WTC11 (cell line): ENCODE data around the gene DTNB. TPM values are rescaled to one million over a fixed set of nuclear protein-coding genes. Genes with fewer than 3 reads are reported as not detected.

Experiments
- ATAC-seq: fragments of 200-7000 bp; cut with Tn5 transposase; 2 replicates; pipeline ENCODE4 v1.10.0; 2021; ENCODE audit warnings: mild to moderate bottlenecking, moderate library complexity
- CTCF ChIA-PET: fragments of 300-600 bp; sonication (Branson Sonifier 250); formaldehyde crosslinking; loops from one replicate; lab custom pipeline; 2021; ENCODE audit warnings: antibody characterized with exemption; lab: Charles Lee
- POLR2A ChIA-PET: fragments of 350-600 bp; sonication (Branson Sonifier 250); formaldehyde crosslinking; loops from one replicate; lab custom pipeline; 2021; ENCODE audit warnings: antibody characterized with exemption; lab: Charles Lee
- DNase-seq: peaks from one replicate; pipeline ENCODE4 v3.0.0; 2021; ENCODE audit warnings: low spot score
- H3K27ac Mint-ChIP-seq: 2 replicates; pipeline ENCODE4 v1.8.0; 2021; ENCODE audit warnings: mixed read lengths
- H3K27me3 Mint-ChIP-seq: 2 replicates; pipeline ENCODE4 v1.8.0; 2021; ENCODE audit warnings: low read depth, mild to moderate bottlenecking, moderate library complexity, mixed read lengths
- H3K36me3 Mint-ChIP-seq: 2 replicates; pipeline ENCODE4 v1.8.0; 2021; ENCODE audit warnings: mixed read lengths
- H3K4me1 Mint-ChIP-seq: 2 replicates; pipeline ENCODE4 v1.8.0; 2022; ENCODE audit warnings: mixed read lengths
- H3K4me3 Mint-ChIP-seq: 2 replicates; pipeline ENCODE4 v1.8.0; 2021; ENCODE audit warnings: mild to moderate bottlenecking, moderate library complexity, mixed read lengths
- H3K9me3 Mint-ChIP-seq: 2 replicates; pipeline ENCODE4 v1.8.0; 2021; ENCODE audit warnings: mixed read lengths
- ATF2 ChIP-seq: sonication (generic); formaldehyde crosslinking; IDR thresholded peaks from 2 replicates; pipeline ENCODE4 v1.8.1; 2022; ENCODE audit warnings: low read depth, missing genetic modification reagents, borderline replicate concordance
- HMGA2 ChIP-seq: fragments of 250-450 bp; sonication (Bioruptor Pico); IDR thresholded peaks from 2 replicates; pipeline ENCODE4 v1.4.0; 2021; ENCODE audit warnings: mild to moderate bottlenecking, moderate library complexity
- IRF2 ChIP-seq: sonication (generic); formaldehyde crosslinking; IDR thresholded peaks from 2 replicates; pipeline ENCODE4 v1.8.0; 2022; ENCODE audit warnings: low read depth, missing genetic modification reagents, borderline replicate concordance
- MYBL2 ChIP-seq: sonication (generic); formaldehyde crosslinking; IDR thresholded peaks from 2 replicates; pipeline ENCODE4 v1.8.1; 2023; ENCODE audit warnings: mild to moderate bottlenecking, moderate library complexity, missing genetic modification reagents
- NFYB ChIP-seq: sonication (generic); formaldehyde crosslinking; conservative IDR thresholded peaks from 2 replicates; pipeline ENCODE4 v1.8.0; 2022; ENCODE audit warnings: low read depth, missing genetic modification reagents
- TCF7 ChIP-seq: sonication (generic); formaldehyde crosslinking; IDR thresholded peaks from 2 replicates; pipeline ENCODE4 v1.8.0; 2022; ENCODE audit warnings: mild to moderate bottlenecking, low read depth, missing genetic modification reagents, moderate library complexity
- ZBTB43 ChIP-seq: sonication (generic); formaldehyde crosslinking; IDR thresholded peaks from 2 replicates; pipeline ENCODE4 v1.8.1; 2023; ENCODE audit warnings: mild to moderate bottlenecking, missing genetic modification reagents
- ZNF121 ChIP-seq: sonication (generic); formaldehyde crosslinking; IDR thresholded peaks from 2 replicates; pipeline ENCODE4 v1.8.0; 2023; ENCODE audit warnings: missing genetic modification reagents
- ZNF396 ChIP-seq: fragments of 250-450 bp; sonication (Bioruptor Pico); IDR thresholded peaks from 2 replicates; pipeline ENCODE4 v1.8.0; 2021; ENCODE audit warnings: mild to moderate bottlenecking, moderate library complexity, borderline replicate concordance
- ZNF512 ChIP-seq: sonication (generic); formaldehyde crosslinking; IDR thresholded peaks from 2 replicates; pipeline ENCODE4 v1.8.1; 2022; ENCODE audit warnings: missing genetic modification reagents, borderline replicate concordance
- ZNF532 ChIP-seq: fragments of 250-450 bp; sonication (Bioruptor Pico); IDR thresholded peaks from 2 replicates; pipeline ENCODE4 v1.9.0; 2021; ENCODE audit warnings: mild to moderate bottlenecking, borderline replicate concordance
- ZNF671 ChIP-seq: fragments of 250-450 bp; sonication (Bioruptor Pico); IDR thresholded peaks from 2 replicates; pipeline ENCODE4 v1.8.0; 2021; ENCODE audit warnings: mild to moderate bottlenecking
- total RNA-seq: library from RNA; stranded (reverse); gene quantifications from 3 replicates; pipeline ENCODE4 v1.2.3, GENCODE V29; 2021
- TF ChIP-seq, protein P1 (sequence below): sonication (generic); formaldehyde crosslinking; IDR thresholded peaks from 2 replicates; pipeline ENCODE4 v1.8.0; 2023; ENCODE audit warnings: mild to moderate bottlenecking, missing genetic modification reagents

DTNB gene
- total RNA-seq, 1 experiment from 2014 or later = 39.9 TPM

GRCh38 chr2:25356088-25356487, 317.3 kb downstream of the DTNB start:
- H3K4me1 Mint-ChIP-seq = no peaks in the 10 kb centered on the region
- CTCF ChIA-PET = no interaction called here
- TF ChIP-seq ZNF396 (no peak), MYBL2 (CRISPR knock-in tag) (no peak), ZNF512 (CRISPR knock-in tag) (no peak), NFYB (CRISPR knock-in tag) (no peak), IRF2 (CRISPR knock-in tag) (no peak), HMGA2 (CRISPR knock-in tag) (no peak), ZNF121 (CRISPR knock-in tag) (no peak), ZNF532 (CRISPR knock-in tag) (no peak), TCF7 (no peak), ATF2 (CRISPR knock-in tag) (no peak), ZNF671 (CRISPR knock-in tag) (no peak)
- TF ChIP-seq, all 79 proteins: peak for 0
- ATAC-seq (no peak), DNase-seq (no peak)
- H3K27me3 Mint-ChIP-seq = peaks cover 46% of the 10 kb centered on the region
- H3K27ac Mint-ChIP-seq = no peak overlapping the region
- H3K9me3 Mint-ChIP-seq = 0 out of 2 replicates have a peak, but pooled peaks cover 7% of the 10 kb centered on the region
- POLR2A ChIA-PET = no interaction called here
- H3K36me3 Mint-ChIP-seq = no peaks in the 10 kb centered on the region
- H3K4me3 Mint-ChIP-seq = no peak overlapping the region

- ATAC-seq (no peak), DNase-seq (no peak)
- H3K9me3 Mint-ChIP-seq = 0 out of 2 replicates have a peak, but pooled peaks cover 7% of the 10 kb centered on the region
- TF ChIP-seq, protein P1, sequence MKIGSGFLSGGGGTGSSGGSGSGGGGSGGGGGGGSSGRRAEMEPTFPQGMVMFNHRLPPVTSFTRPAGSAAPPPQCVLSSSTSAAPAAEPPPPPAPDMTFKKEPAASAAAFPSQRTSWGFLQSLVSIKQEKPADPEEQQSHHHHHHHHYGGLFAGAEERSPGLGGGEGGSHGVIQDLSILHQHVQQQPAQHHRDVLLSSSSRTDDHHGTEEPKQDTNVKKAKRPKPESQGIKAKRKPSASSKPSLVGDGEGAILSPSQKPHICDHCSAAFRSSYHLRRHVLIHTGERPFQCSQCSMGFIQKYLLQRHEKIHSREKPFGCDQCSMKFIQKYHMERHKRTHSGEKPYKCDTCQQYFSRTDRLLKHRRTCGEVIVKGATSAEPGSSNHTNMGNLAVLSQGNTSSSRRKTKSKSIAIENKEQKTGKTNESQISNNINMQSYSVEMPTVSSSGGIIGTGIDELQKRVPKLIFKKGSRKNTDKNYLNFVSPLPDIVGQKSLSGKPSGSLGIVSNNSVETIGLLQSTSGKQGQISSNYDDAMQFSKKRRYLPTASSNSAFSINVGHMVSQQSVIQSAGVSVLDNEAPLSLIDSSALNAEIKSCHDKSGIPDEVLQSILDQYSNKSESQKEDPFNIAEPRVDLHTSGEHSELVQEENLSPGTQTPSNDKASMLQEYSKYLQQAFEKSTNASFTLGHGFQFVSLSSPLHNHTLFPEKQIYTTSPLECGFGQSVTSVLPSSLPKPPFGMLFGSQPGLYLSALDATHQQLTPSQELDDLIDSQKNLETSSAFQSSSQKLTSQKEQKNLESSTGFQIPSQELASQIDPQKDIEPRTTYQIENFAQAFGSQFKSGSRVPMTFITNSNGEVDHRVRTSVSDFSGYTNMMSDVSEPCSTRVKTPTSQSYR (CRISPR knock-in tag) = no peak
- no peak for TF ChIP-seq ZBTB43 (CRISPR knock-in tag)
- H3K27me3 Mint-ChIP-seq = peaks cover 38% of the 10 kb centered on the region
- H3K27ac Mint-ChIP-seq = no peak overlapping the region
- ChIA-PET POLR2A (no interaction called here), CTCF (no interaction called here)
- no peak overlapping the region for H3K4me3 Mint-ChIP-seq
- H3K4me1 Mint-ChIP-seq = no peaks in the 10 kb centered on the region
- no peaks in the 10 kb centered on the region for H3K36me3 Mint-ChIP-seq
Measured at GRCh38 chr2:25355270-25355669, 318.1 kb downstream of the DTNB start.
